Natural killer cell (primary cell): ENCODE results near the gene CFAP299. TPM values are rescaled to one million over a fixed set of nuclear protein-coding genes. Genes with fewer than 3 reads are reported as not detected.

ENCODE experiments used
- ATAC-seq, 3 donors: fragments of 150-1000 bp in 2 of 3; fragments of 200-7000 bp in 1 of 3; cut with Tn5 transposase; 1 replicate in 1 of 3; 2 replicates in 2 of 3; pipeline ENCODE4 v1.10.0; 2021; ENCODE audit warnings: mild to moderate bottlenecking in 2 of 3, moderate library complexity in 2 of 3
- DNase-seq, 2 donors: peaks; one replicate each; pipeline versions ENCODE4 v3.0.0 to v3.0.0-alpha.2; 2013 to 2021; ENCODE audit warnings: mixed read lengths in 1 of 2
- H3K27ac ChIP-seq: one replicate; pipeline ENCODE4 v1.5.1; 2013; ENCODE audit warnings: mild to moderate bottlenecking, low read length
- H3K27me3 ChIP-seq: one replicate; pipeline ENCODE4 v1.6.1; 2013; ENCODE audit warnings: low read length; ENCODE audit not compliant: control insufficient read depth, insufficient read depth
- H3K36me3 ChIP-seq: one replicate; pipeline ENCODE4 v1.6.1; 2013; ENCODE audit warnings: low read length; ENCODE audit not compliant: control insufficient read depth, insufficient read depth
- H3K4me1 ChIP-seq: one replicate; pipeline ENCODE4 v1.6.1; 2013; ENCODE audit warnings: low read length; ENCODE audit not compliant: control insufficient read depth, insufficient read depth
- H3K4me3 ChIP-seq: one replicate; pipeline ENCODE4 v1.5.1; 2013; ENCODE audit warnings: low read length
- H3K9me3 ChIP-seq: one replicate; pipeline ENCODE4 v1.6.1; 2013; ENCODE audit warnings: low read length; ENCODE audit not compliant: control insufficient read depth, insufficient read depth
- H3K27ac Mint-ChIP-seq, 2 donors: one replicate each; pipeline ENCODE4 v1.8.0; 2022; ENCODE audit warnings: mild to moderate bottlenecking in 2 of 2, mixed read lengths in 2 of 2, moderate library complexity in 1 of 2
- H3K27me3 Mint-ChIP-seq, 2 donors: one replicate each; pipeline ENCODE4 v1.8.0; 2022; ENCODE audit warnings: low read depth in 2 of 2, mixed read lengths in 2 of 2
- H3K36me3 Mint-ChIP-seq: one replicate; pipeline ENCODE4 v1.8.0; 2022; ENCODE audit warnings: mixed read lengths
- H3K4me1 Mint-ChIP-seq, 2 donors: one replicate each; pipeline ENCODE4 v1.8.0; 2022; ENCODE audit warnings: mixed read lengths in 2 of 2
- H3K4me3 Mint-ChIP-seq: one replicate; pipeline ENCODE4 v1.8.0; 2022; ENCODE audit warnings: mild to moderate bottlenecking, moderate library complexity, mixed read lengths
- H3K9me3 Mint-ChIP-seq, 2 donors: one replicate each; pipeline ENCODE4 v1.8.0; 2022; ENCODE audit warnings: mixed read lengths in 2 of 2
- CTCF ChIP-seq: fragments of 200-600 bp; IDR thresholded peaks from one replicate; pipeline ENCODE4 v1.8.0; 2022; ENCODE audit warnings: antibody characterized with exemption
- WGBS: methylation state at CpG from one replicate; pipeline ENCODE4 v1.1.7; 2013; ENCODE audit warnings: missing lambda C conversion rate; ENCODE audit not compliant: insufficient coverage; 5-methylcytosine and 5-hydroxymethylcytosine counted together
- intact Hi-C: fragments of 100-400 bp; cut with micrococcal nuclease; formaldehyde crosslinking; loops from one replicate; pipeline ENCODE4 v1.14.2; 2022
- total RNA-seq, 4 donors: library from RNA; stranded (reverse); fragments of 120-200 nt in 1 of 4; gene quantifications; one replicate each; pipeline versions ENCODE4 v1.2.3 to v1.2.4, GENCODE V29; 2013 to 2022

The CFAP299 gene
- total RNA-seq, 3 donors from 2014 or later (not counting 1 experiment from before 2014, with no cell fraction given): not detected

- Mint-ChIP-seq H3K27me3 (peaks cover 10 to 14% of the 10 kb centered on the region in 2 donors), H3K36me3 (no peaks in the 10 kb centered on the region), H3K4me3 (no peak overlapping the region), H3K27ac (no peak overlapping the region), H3K9me3 (no peaks in the 10 kb centered on the region), H3K4me1 (no peaks in the 10 kb centered on the region)
- no peak for TF ChIP-seq CTCF
- Histone ChIP-seq H3K27me3 (no peaks in the 10 kb centered on the region), H3K4me3 (no peak overlapping the region), H3K27ac (no peak overlapping the region), H3K36me3 (no peaks in the 10 kb centered on the region), H3K9me3 (no peaks in the 10 kb centered on the region), H3K4me1 (no peaks in the 10 kb centered on the region)
- intact Hi-C loops: no loop called here
- ATAC-seq (no peak), DNase-seq (no peak)
These were observed 193.5 kb downstream of the CFAP299 start for GRCh38 chr4:80529026-80529425.

- Histone ChIP-seq H3K27me3 (peaks cover 3% of the 10 kb centered on the region), H3K27ac (no peak overlapping the region), H3K4me3 (no peak overlapping the region), H3K36me3 (no peaks in the 10 kb centered on the region), H3K4me1 (no peaks in the 10 kb centered on the region), H3K9me3 (no peaks in the 10 kb centered on the region)
- Mint-ChIP-seq H3K27me3 (peaks cover 10 to 14% of the 10 kb centered on the region in 2 donors), H3K4me1 (no peaks in the 10 kb centered on the region), H3K9me3 (no peaks in the 10 kb centered on the region), H3K4me3 (no peak overlapping the region), H3K27ac (no peak overlapping the region), H3K36me3 (no peaks in the 10 kb centered on the region)
- DNase-seq (no peak), ATAC-seq (no peak)
- no peak for TF ChIP-seq CTCF
- intact Hi-C loops: no loop called here
- WGBS: 54% methylated on average over 2 of the region's 2 CpGs
These were observed 197.3 kb downstream of the CFAP299 start for GRCh38 chr4:80532674-80533333.

- H3K9me3 Mint-ChIP-seq: no peaks in the 10 kb centered on the region
- H3K36me3 Mint-ChIP-seq: no peaks in the 10 kb centered on the region
- Histone ChIP-seq H3K27me3 (peaks cover 3% of the 10 kb centered on the region), H3K4me3 (no peak overlapping the region), H3K36me3 (no peaks in the 10 kb centered on the region), H3K4me1 (no peaks in the 10 kb centered on the region), H3K9me3 (no peaks in the 10 kb centered on the region), H3K27ac (no peak overlapping the region)
- no peak for TF ChIP-seq CTCF
- H3K27ac Mint-ChIP-seq: no peak overlapping the region
- intact Hi-C loops: no loop called here
- H3K27me3 Mint-ChIP-seq: peaks cover 0 to 2% of the 10 kb centered on the region in 2 donors
- no peak for ATAC-seq
- no peak for DNase-seq
- WGBS: no CpG with 5 or more reads among the region's 1 CpG
- H3K4me1 Mint-ChIP-seq: no peaks in the 10 kb centered on the region
- H3K4me3 Mint-ChIP-seq: no peak overlapping the region
These were observed 200.0 kb downstream of the CFAP299 start for GRCh38 chr4:80535551-80535950.
